ENCODE measurements around the gene GRPEL1. TPM values are rescaled to one million over a fixed set of nuclear protein-coding genes. Genes with fewer than 3 reads are reported as not detected.

The GRPEL1 gene
- total and polyA plus RNA-seq, 2 of the 13 experiments (the other 11 are each of a cell fraction or from before 2014, with no cell fraction given): 32.3 to 141 TPM

DNA sequence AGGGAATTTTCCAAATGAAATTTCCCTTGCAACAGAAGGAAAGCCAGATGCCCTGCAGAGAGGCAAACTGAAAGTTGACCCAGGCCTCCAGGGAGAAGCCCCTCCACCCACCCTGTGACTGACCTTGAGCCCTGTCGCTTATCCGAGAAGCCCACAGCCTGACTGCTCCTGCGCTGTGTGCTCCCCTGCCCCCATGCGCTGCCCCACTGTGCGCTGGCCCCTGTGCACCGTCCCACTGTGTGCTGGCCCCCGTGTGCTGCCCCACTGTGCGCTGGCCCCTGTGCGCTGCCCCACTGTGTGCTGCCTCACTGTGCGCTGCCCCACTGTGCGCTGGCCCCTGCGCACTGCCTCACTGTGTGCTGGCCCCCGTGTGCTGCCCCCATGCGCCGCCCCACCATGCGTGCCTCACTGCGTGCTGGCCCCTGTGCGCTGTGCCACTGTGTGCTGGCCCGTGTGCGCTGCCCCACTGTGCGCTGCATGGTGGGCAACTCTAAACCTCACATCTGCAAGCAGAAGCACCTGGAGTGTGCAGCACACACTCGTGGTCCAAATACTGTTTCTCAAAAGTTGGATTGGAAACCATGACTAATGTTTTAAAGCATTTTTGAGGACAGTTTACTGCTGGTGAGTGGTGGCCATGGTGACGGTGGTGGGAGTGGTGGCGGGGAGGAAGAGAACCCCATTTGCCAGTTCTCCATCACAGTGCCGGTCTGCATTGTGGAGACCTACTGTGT, 8.3 kb upstream of the GRPEL1 start (continued):
- TF ChIP-seq, protein P1, sequence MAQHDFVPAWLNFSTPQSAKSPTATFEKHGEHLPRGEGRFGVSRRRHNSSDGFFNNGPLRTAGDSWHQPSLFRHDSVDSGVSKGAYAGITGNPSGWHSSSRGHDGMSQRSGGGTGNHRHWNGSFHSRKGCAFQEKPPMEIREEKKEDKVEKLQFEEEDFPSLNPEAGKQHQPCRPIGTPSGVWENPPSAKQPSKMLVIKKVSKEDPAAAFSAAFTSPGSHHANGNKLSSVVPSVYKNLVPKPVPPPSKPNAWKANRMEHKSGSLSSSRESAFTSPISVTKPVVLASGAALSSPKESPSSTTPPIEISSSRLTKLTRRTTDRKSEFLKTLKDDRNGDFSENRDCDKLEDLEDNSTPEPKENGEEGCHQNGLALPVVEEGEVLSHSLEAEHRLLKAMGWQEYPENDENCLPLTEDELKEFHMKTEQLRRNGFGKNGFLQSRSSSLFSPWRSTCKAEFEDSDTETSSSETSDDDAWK (CRISPR knock-in tag; IDR thresholded peaks at IDR 0.05): no peak
- TF ChIP-seq BORCS8-MEF2B (CRISPR knock-in tag; IDR thresholded peaks at IDR 0.05): 0 out of 2 replicates have a peak, but pooled peaks have one; percentile 41
- peak; percentile 68; the same call in 1 of the 2 replicates for TF ChIP-seq CHD4 (IDR thresholded peaks at IDR 0.05; ENCODE audit: borderline replicate concordance, low read length)
- no peak for TF ChIP-seq PRMT3 (CRISPR knock-in tag; IDR thresholded peaks at IDR 0.05; ENCODE audit: borderline replicate concordance, low read depth)
- TF ChIP-seq HDAC1 (CRISPR knock-in tag; IDR thresholded peaks at IDR 0.05): peak; percentile 26; the same call in 1 of the 2 replicates
- TF ChIP-seq ZBTB39 (CRISPR knock-in tag; IDR thresholded peaks at IDR 0.05): no peak
- TF ChIP-seq ZNF546 (CRISPR knock-in tag; conservative IDR thresholded peaks at IDR 0.05): no peak
- TF ChIP-seq ZNF639 (CRISPR knock-in tag; conservative IDR thresholded peaks at IDR 0.05): no peak

Data from HepG2 (cell line).